Transverse colon (tissue), 3 donors: ENCODE results near the gene SDCCAG8.

ENCODE experiments used
- POLR2A ChIP-seq: fragments of 450-650 bp; IDR thresholded peaks from one replicate; pipeline ENCODE4 v1.6.1; 2016; ENCODE audit warnings: antibody characterized with exemption, mild to moderate bottlenecking, moderate library complexity
- TF ChIP-seq, protein P1 (sequence below), 5 experiments: fragments of 200-600 bp in 3 of 5; fragments of 450-650 bp in 2 of 5; sonication (generic) in 3 of 5; IDR thresholded peaks; 1 replicate in 2 of 5; 2 replicates in 3 of 5; pipeline ENCODE4 v1.5.1; 2016 to 2017; ENCODE audit warnings: antibody characterized with exemption in 5 of 5, inconsistent platforms in 3 of 5, mild to moderate bottlenecking in 2 of 5, moderate library complexity in 1 of 5

DNA sequence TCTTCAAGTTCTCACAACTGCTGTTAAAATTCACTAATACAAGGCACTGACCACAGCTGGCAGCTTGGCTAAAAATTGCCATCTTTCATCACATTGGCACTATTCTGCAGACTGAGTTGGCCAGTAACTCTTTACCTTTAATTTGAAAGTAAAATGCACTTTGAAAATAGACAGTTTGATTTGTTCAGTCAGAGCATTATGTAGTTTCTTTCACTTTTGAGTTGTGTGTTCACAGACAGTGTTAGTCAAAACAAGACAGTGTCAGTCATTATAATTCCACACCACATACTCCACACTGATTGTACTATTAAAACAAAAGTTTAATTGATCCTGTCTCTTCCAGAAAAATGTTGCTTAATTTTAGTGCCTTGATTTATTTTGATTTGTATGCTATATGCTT lies 160.7 kb downstream of the SDCCAG8 start:
- TF ChIP-seq, protein P1, sequence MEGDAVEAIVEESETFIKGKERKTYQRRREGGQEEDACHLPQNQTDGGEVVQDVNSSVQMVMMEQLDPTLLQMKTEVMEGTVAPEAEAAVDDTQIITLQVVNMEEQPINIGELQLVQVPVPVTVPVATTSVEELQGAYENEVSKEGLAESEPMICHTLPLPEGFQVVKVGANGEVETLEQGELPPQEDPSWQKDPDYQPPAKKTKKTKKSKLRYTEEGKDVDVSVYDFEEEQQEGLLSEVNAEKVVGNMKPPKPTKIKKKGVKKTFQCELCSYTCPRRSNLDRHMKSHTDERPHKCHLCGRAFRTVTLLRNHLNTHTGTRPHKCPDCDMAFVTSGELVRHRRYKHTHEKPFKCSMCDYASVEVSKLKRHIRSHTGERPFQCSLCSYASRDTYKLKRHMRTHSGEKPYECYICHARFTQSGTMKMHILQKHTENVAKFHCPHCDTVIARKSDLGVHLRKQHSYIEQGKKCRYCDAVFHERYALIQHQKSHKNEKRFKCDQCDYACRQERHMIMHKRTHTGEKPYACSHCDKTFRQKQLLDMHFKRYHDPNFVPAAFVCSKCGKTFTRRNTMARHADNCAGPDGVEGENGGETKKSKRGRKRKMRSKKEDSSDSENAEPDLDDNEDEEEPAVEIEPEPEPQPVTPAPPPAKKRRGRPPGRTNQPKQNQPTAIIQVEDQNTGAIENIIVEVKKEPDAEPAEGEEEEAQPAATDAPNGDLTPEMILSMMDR (IDR thresholded peaks at IDR 0.05): no peak
- TF ChIP-seq POLR2A: no peak
